HepG2 (cell line): ENCODE data around the gene DSCAML1.

Source experiments
- EZH2 ChIP-seq: conservative IDR thresholded peaks from 2 replicates; pipeline ENCODE4 v1.6.1; 2012; ENCODE audit warnings: mild to moderate bottlenecking, low read depth, low read length, moderate library complexity
- KAT7 ChIP-seq: IDR thresholded peaks from 2 replicates; pipeline ENCODE4 v1.6.1; 2018; ENCODE audit warnings: borderline replicate concordance, missing compliant biosample characterization
- POLR2A ChIP-seq, 2 experiments: IDR thresholded peaks; 2 replicates each; pipeline ENCODE4 v1.6.1; 2011; ENCODE audit warnings: low read depth in 2 of 2, low read length in 2 of 2, mild to moderate bottlenecking in 1 of 2, moderate library complexity in 1 of 2; ENCODE audit not compliant: insufficient read depth in 1 of 2
- RFX5 ChIP-seq: IDR thresholded peaks from 2 replicates; pipeline ENCODE4 v1.6.1; 2011; ENCODE audit warnings: low read depth, low read length, improper control_type of control experiment
- SP1 ChIP-seq, 2 experiments: fragments of 450-650 bp in 1 of 2; sonication (generic) in 1 of 2; formaldehyde crosslinking in 1 of 2; IDR thresholded peaks; 2 replicates each; pipeline versions ENCODE4 v1.4.0 to v1.6.1; 2016 to 2020; ENCODE audit warnings: missing genetic modification reagents in 1 of 2
- SRF ChIP-seq: IDR thresholded peaks from 2 replicates; pipeline ENCODE4 v1.6.1; 2011; ENCODE audit warnings: mild to moderate bottlenecking, low read depth, low read length, moderate library complexity
- U2AF2 ChIP-seq: fragments of 200-400 bp; formaldehyde crosslinking; IDR thresholded peaks from 2 replicates; pipeline ENCODE4 v1.6.1; 2017; ENCODE audit warnings: low read depth, mild to moderate bottlenecking, low read length
- ZBTB8A ChIP-seq: sonication (generic); formaldehyde crosslinking; IDR thresholded peaks from 2 replicates; pipeline ENCODE4 v1.4.0; 2020; ENCODE audit warnings: mild to moderate bottlenecking, low read depth, missing genetic modification reagents, borderline replicate concordance
- ZNF562 ChIP-seq: sonication (generic); formaldehyde crosslinking; IDR thresholded peaks from 2 replicates; pipeline ENCODE4 v1.8.0; 2022; ENCODE audit warnings: missing genetic modification reagents, borderline replicate concordance
- TF ChIP-seq, protein P1 (sequence below): sonication (generic); formaldehyde crosslinking; IDR thresholded peaks from 2 replicates; pipeline ENCODE4 v1.4.0; 2020; ENCODE audit warnings: missing genetic modification reagents, mild to moderate bottlenecking, borderline replicate concordance
- TF ChIP-seq, protein P2 (sequence below): sonication (generic); formaldehyde crosslinking; IDR thresholded peaks from 2 replicates; pipeline ENCODE4 v1.5.0; 2020; ENCODE audit warnings: mild to moderate bottlenecking, missing genetic modification reagents, borderline replicate concordance

DNA sequence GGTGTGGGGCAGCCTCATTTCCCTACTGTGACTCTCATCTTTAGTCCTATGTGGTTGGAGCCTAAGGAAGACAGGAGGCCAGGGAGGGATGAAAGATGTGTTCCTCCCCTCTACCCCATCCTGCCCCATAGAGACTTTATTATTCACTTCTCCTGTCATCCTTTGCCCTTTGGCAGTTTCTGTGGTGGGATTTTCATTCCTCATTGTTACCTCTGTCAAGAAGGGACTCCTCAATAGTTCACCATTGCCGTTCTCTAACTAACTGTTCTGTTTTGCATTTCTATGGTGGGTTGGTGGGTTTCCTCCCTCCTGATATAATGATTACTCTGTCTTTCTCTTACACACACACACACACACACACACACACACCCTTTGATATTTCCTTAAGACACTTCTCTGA is 202.3 kb downstream of the DSCAML1 start:
- TF ChIP-seq POLR2A (IDR thresholded peaks at IDR 0.05; ENCODE audit: insufficient read depth in 1 of 2, low read depth in 2 of 2, low read length in 2 of 2): no peak
- no peak for TF ChIP-seq KAT7 (CRISPR knock-in tag)
- no peak for TF ChIP-seq RFX5
- TF ChIP-seq EZH2: no peak
- TF ChIP-seq ZBTB8A (CRISPR knock-in tag): no peak
- TF ChIP-seq, protein P1, sequence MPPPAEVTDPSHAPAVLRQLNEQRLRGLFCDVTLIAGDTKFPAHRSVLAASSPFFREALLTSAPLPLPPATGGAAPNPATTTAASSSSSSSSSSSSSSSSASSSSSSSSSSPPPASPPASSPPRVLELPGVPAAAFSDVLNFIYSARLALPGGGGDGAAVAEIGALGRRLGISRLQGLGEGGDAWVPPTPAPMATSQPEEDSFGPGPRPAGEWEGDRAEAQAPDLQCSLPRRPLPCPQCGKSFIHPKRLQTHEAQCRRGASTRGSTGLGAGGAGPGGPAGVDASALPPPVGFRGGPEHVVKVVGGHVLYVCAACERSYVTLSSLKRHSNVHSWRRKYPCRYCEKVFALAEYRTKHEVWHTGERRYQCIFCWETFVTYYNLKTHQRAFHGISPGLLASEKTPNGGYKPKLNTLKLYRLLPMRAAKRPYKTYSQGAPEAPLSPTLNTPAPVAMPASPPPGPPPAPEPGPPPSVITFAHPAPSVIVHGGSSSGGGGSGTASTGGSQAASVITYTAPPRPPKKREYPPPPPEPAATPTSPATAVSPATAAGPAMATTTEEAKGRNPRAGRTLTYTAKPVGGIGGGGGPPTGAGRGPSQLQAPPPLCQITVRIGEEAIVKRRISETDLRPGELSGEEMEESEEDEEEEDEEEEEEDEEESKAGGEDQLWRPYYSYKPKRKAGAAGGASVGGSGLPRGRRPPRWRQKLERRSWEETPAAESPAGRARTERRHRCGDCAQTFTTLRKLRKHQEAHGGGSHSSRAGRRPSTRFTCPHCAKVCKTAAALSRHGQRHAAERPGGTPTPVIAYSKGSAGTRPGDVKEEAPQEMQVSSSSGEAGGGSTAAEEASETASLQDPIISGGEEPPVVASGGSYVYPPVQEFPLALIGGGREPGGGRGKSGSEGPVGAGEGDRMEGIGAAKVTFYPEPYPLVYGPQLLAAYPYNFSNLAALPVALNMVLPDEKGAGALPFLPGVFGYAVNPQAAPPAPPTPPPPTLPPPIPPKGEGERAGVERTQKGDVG (CRISPR knock-in tag): no peak
- no peak for TF ChIP-seq U2AF2
- TF ChIP-seq SRF: no peak
- TF ChIP-seq, protein P2, sequence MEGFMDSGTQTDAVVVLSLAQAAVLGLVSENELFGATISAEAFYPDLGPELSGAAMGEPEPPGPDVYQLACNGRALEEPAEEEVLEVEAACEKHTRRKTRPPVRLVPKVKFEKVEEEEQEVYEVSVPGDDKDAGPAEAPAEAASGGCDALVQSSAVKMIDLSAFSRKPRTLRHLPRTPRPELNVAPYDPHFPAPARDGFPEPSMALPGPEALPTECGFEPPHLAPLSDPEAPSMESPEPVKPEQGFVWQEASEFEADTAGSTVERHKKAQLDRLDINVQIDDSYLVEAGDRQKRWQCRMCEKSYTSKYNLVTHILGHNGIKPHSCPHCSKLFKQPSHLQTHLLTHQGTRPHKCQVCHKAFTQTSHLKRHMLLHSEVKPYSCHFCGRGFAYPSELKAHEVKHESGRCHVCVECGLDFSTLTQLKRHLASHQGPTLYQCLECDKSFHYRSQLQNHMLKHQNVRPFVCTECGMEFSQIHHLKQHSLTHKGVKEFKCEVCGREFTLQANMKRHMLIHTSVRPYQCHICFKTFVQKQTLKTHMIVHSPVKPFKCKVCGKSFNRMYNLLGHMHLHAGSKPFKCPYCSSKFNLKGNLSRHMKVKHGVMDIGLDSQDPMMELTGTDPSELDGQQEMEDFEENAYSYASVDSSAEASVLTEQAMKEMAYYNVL (CRISPR knock-in tag): no peak
- no peak for TF ChIP-seq ZNF562 (CRISPR knock-in tag)
- no peak for TF ChIP-seq SP1 (IDR thresholded peaks at IDR 0.05)
- TF ChIP-seq SP1 (CRISPR knock-in tag; IDR thresholded peaks at IDR 0.05): no peak
